ENCODE results near the gene SLC38A8.

GRCh38 chr16:84080378-84080777, 37.8 kb upstream of the SLC38A8 start:
- no peak for TF ChIP-seq POLR2AphosphoS5 (IDR thresholded peaks at IDR 0.05)
- no peak for TF ChIP-seq POLR2A (IDR thresholded peaks at IDR 0.05)
